H1 (cell line): ENCODE results near the gene ERICH2. TPM values are rescaled to one million over a fixed set of nuclear protein-coding genes. Genes with fewer than 3 reads are reported as not detected.

ENCODE experiments used
- TEAD4 ChIP-seq: IDR thresholded peaks from 2 replicates; pipeline ENCODE4 v1.6.1; 2012; ENCODE audit warnings: low read depth, low read length, inconsistent platforms, mixed read lengths
- polyA plus RNA-seq, 7 experiments: library from polyadenylated mRNA; depleted of rRNA in 3 of 7; stranded (reverse) in 5 of 7; unstranded in 2 of 7; fragments of >200 nt in 5 of 7; fragments of 200-250 nt in 2 of 7; gene quantifications; 1 replicate in 5 of 7; 2 replicates in 1 of 7; 4 replicates in 1 of 7; pipeline versions ENCODE4 v1.2.1 to v1.2.3, GENCODE V29; 2011 to 2013; ENCODE audit warnings: missing spikeins in 2 of 7, mixed read lengths in 2 of 7
- total RNA-seq: library from RNA; stranded (reverse); fragmentation: NEBNext Ultra II Directional; extraction: Animal tissue kit (Norgen Biotek cat#: 25700); gene quantifications from 2 replicates; pipeline ENCODE4 v1.2.1, GENCODE V29; 2021
- TF ChIP-seq, protein P1 (sequence below): fragments of 300-600 bp; sonication (generic); IDR thresholded peaks from 2 replicates; pipeline ENCODE4 v1.7.1; 2012; ENCODE audit warnings: low read length, moderate library complexity, mild to moderate bottlenecking, inconsistent platforms; ENCODE audit not compliant: insufficient replicate concordance

The ERICH2 gene
- total and polyA plus RNA-seq, 2 of the 8 experiments (the other 6 are each of a cell fraction or from before 2014, with no cell fraction given) = 0.20 to 2.1 TPM

DNA sequence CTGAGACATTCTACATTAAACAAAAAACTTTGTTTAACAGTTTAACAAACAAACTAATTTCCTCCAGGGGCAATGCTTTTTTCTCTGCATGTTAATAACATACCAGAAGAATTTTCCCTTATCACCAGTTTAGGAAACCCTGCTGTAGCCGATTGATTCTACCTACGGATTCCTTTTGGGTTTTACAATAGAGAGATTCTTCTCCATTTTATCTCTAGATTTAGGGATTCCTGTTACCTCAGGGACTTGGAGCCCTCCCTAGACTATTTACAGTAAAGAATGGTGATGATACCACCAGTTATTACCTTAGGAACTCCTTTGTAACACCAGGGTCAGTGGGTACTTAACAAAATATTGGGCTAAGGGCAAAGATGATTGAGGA is 5.3 kb upstream of the ERICH2 start (continued):
- TF ChIP-seq, protein P1, sequence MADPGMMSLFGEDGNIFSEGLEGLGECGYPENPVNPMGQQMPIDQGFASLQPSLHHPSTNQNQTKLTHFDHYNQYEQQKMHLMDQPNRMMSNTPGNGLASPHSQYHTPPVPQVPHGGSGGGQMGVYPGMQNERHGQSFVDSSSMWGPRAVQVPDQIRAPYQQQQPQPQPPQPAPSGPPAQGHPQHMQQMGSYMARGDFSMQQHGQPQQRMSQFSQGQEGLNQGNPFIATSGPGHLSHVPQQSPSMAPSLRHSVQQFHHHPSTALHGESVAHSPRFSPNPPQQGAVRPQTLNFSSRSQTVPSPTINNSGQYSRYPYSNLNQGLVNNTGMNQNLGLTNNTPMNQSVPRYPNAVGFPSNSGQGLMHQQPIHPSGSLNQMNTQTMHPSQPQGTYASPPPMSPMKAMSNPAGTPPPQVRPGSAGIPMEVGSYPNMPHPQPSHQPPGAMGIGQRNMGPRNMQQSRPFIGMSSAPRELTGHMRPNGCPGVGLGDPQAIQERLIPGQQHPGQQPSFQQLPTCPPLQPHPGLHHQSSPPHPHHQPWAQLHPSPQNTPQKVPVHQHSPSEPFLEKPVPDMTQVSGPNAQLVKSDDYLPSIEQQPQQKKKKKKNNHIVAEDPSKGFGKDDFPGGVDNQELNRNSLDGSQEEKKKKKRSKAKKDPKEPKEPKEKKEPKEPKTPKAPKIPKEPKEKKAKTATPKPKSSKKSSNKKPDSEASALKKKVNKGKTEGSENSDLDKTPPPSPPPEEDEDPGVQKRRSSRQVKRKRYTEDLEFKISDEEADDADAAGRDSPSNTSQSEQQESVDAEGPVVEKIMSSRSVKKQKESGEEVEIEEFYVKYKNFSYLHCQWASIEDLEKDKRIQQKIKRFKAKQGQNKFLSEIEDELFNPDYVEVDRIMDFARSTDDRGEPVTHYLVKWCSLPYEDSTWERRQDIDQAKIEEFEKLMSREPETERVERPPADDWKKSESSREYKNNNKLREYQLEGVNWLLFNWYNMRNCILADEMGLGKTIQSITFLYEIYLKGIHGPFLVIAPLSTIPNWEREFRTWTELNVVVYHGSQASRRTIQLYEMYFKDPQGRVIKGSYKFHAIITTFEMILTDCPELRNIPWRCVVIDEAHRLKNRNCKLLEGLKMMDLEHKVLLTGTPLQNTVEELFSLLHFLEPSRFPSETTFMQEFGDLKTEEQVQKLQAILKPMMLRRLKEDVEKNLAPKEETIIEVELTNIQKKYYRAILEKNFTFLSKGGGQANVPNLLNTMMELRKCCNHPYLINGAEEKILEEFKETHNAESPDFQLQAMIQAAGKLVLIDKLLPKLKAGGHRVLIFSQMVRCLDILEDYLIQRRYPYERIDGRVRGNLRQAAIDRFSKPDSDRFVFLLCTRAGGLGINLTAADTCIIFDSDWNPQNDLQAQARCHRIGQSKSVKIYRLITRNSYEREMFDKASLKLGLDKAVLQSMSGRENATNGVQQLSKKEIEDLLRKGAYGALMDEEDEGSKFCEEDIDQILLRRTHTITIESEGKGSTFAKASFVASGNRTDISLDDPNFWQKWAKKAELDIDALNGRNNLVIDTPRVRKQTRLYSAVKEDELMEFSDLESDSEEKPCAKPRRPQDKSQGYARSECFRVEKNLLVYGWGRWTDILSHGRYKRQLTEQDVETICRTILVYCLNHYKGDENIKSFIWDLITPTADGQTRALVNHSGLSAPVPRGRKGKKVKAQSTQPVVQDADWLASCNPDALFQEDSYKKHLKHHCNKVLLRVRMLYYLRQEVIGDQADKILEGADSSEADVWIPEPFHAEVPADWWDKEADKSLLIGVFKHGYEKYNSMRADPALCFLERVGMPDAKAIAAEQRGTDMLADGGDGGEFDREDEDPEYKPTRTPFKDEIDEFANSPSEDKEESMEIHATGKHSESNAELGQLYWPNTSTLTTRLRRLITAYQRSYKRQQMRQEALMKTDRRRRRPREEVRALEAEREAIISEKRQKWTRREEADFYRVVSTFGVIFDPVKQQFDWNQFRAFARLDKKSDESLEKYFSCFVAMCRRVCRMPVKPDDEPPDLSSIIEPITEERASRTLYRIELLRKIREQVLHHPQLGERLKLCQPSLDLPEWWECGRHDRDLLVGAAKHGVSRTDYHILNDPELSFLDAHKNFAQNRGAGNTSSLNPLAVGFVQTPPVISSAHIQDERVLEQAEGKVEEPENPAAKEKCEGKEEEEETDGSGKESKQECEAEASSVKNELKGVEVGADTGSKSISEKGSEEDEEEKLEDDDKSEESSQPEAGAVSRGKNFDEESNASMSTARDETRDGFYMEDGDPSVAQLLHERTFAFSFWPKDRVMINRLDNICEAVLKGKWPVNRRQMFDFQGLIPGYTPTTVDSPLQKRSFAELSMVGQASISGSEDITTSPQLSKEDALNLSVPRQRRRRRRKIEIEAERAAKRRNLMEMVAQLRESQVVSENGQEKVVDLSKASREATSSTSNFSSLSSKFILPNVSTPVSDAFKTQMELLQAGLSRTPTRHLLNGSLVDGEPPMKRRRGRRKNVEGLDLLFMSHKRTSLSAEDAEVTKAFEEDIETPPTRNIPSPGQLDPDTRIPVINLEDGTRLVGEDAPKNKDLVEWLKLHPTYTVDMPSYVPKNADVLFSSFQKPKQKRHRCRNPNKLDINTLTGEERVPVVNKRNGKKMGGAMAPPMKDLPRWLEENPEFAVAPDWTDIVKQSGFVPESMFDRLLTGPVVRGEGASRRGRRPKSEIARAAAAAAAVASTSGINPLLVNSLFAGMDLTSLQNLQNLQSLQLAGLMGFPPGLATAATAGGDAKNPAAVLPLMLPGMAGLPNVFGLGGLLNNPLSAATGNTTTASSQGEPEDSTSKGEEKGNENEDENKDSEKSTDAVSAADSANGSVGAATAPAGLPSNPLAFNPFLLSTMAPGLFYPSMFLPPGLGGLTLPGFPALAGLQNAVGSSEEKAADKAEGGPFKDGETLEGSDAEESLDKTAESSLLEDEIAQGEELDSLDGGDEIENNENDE = peak; percentile 24
- TF ChIP-seq TEAD4 = no peak
- TF ChIP-seq, all 59 proteins: peak for 1
